A673 (cell line): ENCODE data around the gene MVP. TPM values are rescaled to one million over a fixed set of nuclear protein-coding genes. Genes with fewer than 3 reads are reported as not detected.
A peak's percentile ranks its signal among the peaks of the same experiment; 100 is the strongest.

Experiments used
- BruUV-seq: library from RNA; stranded (reverse); fragments of 400-500 nt; replicated peaks from 2 replicates; lab custom pipeline; 2021; lab: Mats Ljungman, UMichigan
- CTCF ChIA-PET: fragments of 300-600 bp; sonication (Branson Sonifier 250); formaldehyde crosslinking; loops from one replicate; lab custom pipeline; 2022; ENCODE audit warnings: antibody characterized with exemption; lab: Charles Lee
- POLR2A ChIA-PET: fragments of 300-600 bp; sonication (Branson Sonifier 250); formaldehyde crosslinking; loops from one replicate; lab custom pipeline; 2022; ENCODE audit warnings: antibody characterized with exemption; ENCODE audit not compliant: low non-redundant PET; lab: Charles Lee
- DNase-seq: peaks from one replicate; pipeline ENCODE4 v3.0.0-alpha.2; 2015; ENCODE audit warnings: low spot score
- H3K27ac ChIP-seq: fragments of 200-600 bp; sonication (generic); 2 replicates; pipeline ENCODE4 v1.5.1; 2016; ENCODE audit warnings: mixed run types, low read depth, mild to moderate bottlenecking, mixed read lengths, antibody characterized with exemption, low read length; ENCODE audit not compliant: poor library complexity, severe bottlenecking
- H3K27me3 ChIP-seq: fragments of 200-600 bp; sonication (generic); replicated peaks from 2 replicates; pipeline ENCODE4 v1.6.1; 2017; ENCODE audit warnings: mixed run types, low read depth, mild to moderate bottlenecking, mixed read lengths, antibody characterized with exemption, low read length; ENCODE audit not compliant: insufficient read depth, poor library complexity
- H3K36me3 ChIP-seq: fragments of 200-600 bp; sonication (generic); 2 replicates; pipeline ENCODE4 v1.6.1; 2016; ENCODE audit warnings: mixed run types, mild to moderate bottlenecking, mixed read lengths, antibody characterized with exemption, low read length; ENCODE audit not compliant: insufficient read depth, poor library complexity, severe bottlenecking
- H3K4me1 ChIP-seq: fragments of 200-600 bp; sonication (generic); 2 replicates; pipeline ENCODE4 v1.6.1; 2017; ENCODE audit warnings: mixed run types, mild to moderate bottlenecking, mixed read lengths, antibody characterized with exemption, low read length; ENCODE audit not compliant: insufficient read depth, poor library complexity, severe bottlenecking
- H3K4me3 ChIP-seq: fragments of 200-600 bp; sonication (generic); 2 replicates; pipeline ENCODE4 v1.5.1; 2016; ENCODE audit warnings: low read depth, mixed run types, mild to moderate bottlenecking, mixed read lengths, low read length; ENCODE audit not compliant: poor library complexity, severe bottlenecking
- H3K9me3 ChIP-seq: fragments of 200-600 bp; sonication (generic); 2 replicates; pipeline ENCODE4 v1.6.1; 2016; ENCODE audit warnings: mixed run types, low read depth, mild to moderate bottlenecking, mixed read lengths, antibody characterized with exemption, low read length; ENCODE audit not compliant: poor library complexity, severe bottlenecking
- CTCF ChIP-seq: fragments of 300-800, 200-600 bp; sonication (generic); conservative IDR thresholded peaks from 2 replicates; pipeline ENCODE4 v1.5.1; 2017; ENCODE audit warnings: low read depth, mild to moderate bottlenecking, antibody characterized with exemption, low read length, moderate library complexity, mixed read lengths
- EZH2 ChIP-seq: fragments of 200-600 bp; sonication (generic); IDR thresholded peaks from 2 replicates; pipeline ENCODE4 v1.6.1; 2017; ENCODE audit warnings: borderline replicate concordance, low read depth, mild to moderate bottlenecking, mixed read lengths, antibody characterized with exemption, low read length; ENCODE audit not compliant: poor library complexity, severe bottlenecking
- intact Hi-C: fragments of 100-400 bp; cut with micrococcal nuclease; formaldehyde crosslinking; loops from one replicate; pipeline ENCODE4 v1.10.0; 2022; ENCODE audit not compliant: unreplicated experiment
- total RNA-seq: library from RNA; stranded (reverse); gene quantifications from 2 replicates; pipeline ENCODE4 v1.2.3, GENCODE V29; 2021

MVP gene
- total RNA-seq, 1 experiment from 2014 or later = 5.6 TPM

- DNase-seq = no peak
- H3K36me3 ChIP-seq = no peaks in the 10 kb centered on the region
- H3K4me3 ChIP-seq = no peak overlapping the region
- intact Hi-C loops = no loop called here
- ChIA-PET CTCF (no interaction called here), POLR2A (no interaction called here)
- no peaks in the 10 kb centered on the region for H3K4me1 ChIP-seq
- BruUV-seq = no TSS peak
- H3K9me3 ChIP-seq = no peaks in the 10 kb centered on the region
- no peak overlapping the region for H3K27ac ChIP-seq
- TF ChIP-seq CTCF (no peak), EZH2 (no peak)
- no peaks in the 10 kb centered on the region for H3K27me3 ChIP-seq
These were observed 25.4 kb downstream of the MVP start for GRCh38 chr16:29845656-29846055.

- intact Hi-C loops = no loop called here
These were observed 28.4 kb downstream of the MVP start for GRCh38 chr16:29848420-29849297.

GRCh38 chr16:29849505-29849904, 29.2 kb downstream of the MVP start:
- ChIA-PET POLR2A (interaction anchor here (0.6 kb wide), 1 partner anchor 22 kb away, joined by 5 read pairs; no protein-coding TSS in a partner anchor), CTCF (interaction anchor here (0.6 to 1.5 kb wide), 3 partner anchors 29 to 50 kb away, joined by 3 to 4 read pairs (median 3); partner anchors contain the start of gene SEZ6L2)
- intact Hi-C loops = no loop called here

More at GRCh38 chr16:29848420-29849297, 28.4 kb downstream of the MVP start:
- BruUV-seq = no TSS peak
- POLR2A ChIA-PET = interaction anchor here (0.6 kb wide), 1 partner anchor 22 kb away, joined by 5 read pairs; no protein-coding TSS in a partner anchor
- CTCF ChIA-PET = interaction anchor here (0.6 to 1.5 kb wide), 17 partner anchors 10 to 172 kb away, joined by 3 to 11 read pairs (median 6); partner anchors contain the start of genes CDIPT, MAZ, PAGR1 and SEZ6L2
- H3K36me3 ChIP-seq = no peaks in the 10 kb centered on the region
- no peaks in the 10 kb centered on the region for H3K27me3 ChIP-seq
- H3K9me3 ChIP-seq = no peaks in the 10 kb centered on the region
- H3K27ac ChIP-seq = no peak overlapping the region
- peak; percentile 72 for DNase-seq
- no peak overlapping the region for H3K4me3 ChIP-seq
- TF ChIP-seq CTCF = peak; percentile 96
- TF ChIP-seq EZH2 = no peak
- peaks cover 4% of the 10 kb centered on the region for H3K4me1 ChIP-seq

More at GRCh38 chr16:29849505-29849904, 29.2 kb downstream of the MVP start:
- Histone ChIP-seq H3K27me3 (no peaks in the 10 kb centered on the region), H3K4me3 (no peak overlapping the region), H3K27ac (no peak overlapping the region), H3K36me3 (no peaks in the 10 kb centered on the region), H3K9me3 (no peaks in the 10 kb centered on the region), H3K4me1 (peaks cover 4% of the 10 kb centered on the region)
- TF ChIP-seq CTCF = no peak
- no peak for TF ChIP-seq EZH2
- DNase-seq = peak; percentile 34
- no TSS peak for BruUV-seq
